Measurements from ENCODE around the gene TMEM250. TPM values are rescaled to one million over a fixed set of nuclear protein-coding genes. Genes with fewer than 3 reads are reported as not detected.

TMEM250 gene
- total RNA-seq, 1 donor from 2014 or later, result 37.4 TPM

GRCh38 chr9:136088481-136088938 lies 30.2 kb downstream of the TMEM250 start:
- no peaks in the 10 kb centered on the region for H3K9me3 Mint-ChIP-seq
- no peak overlapping the region for H3K4me3 Mint-ChIP-seq
- no peak for TF ChIP-seq CTCF (conservative IDR thresholded peaks at IDR 0.05)
- no peak for DNase-seq (ENCODE audit: low read depth, low spot score)
- no peak overlapping the region for H3K27ac Mint-ChIP-seq (ENCODE audit: unreplicated experiment)
- peaks cover 6% of the 10 kb centered on the region for H3K27me3 Mint-ChIP-seq (ENCODE audit: low read depth)
- peaks cover 19% of the 10 kb centered on the region for H3K4me1 Mint-ChIP-seq
- H3K36me3 Mint-ChIP-seq (ENCODE audit: low read depth), result no peaks in the 10 kb centered on the region

- no peak overlapping the region for H3K27ac Mint-ChIP-seq (ENCODE audit: unreplicated experiment)
- no peak overlapping the region for H3K4me3 Mint-ChIP-seq
- H3K4me1 Mint-ChIP-seq, result peaks cover 13% of the 10 kb centered on the region
- no peaks in the 10 kb centered on the region for H3K9me3 Mint-ChIP-seq
- no peak for DNase-seq (ENCODE audit: low read depth, low spot score)
- no peaks in the 10 kb centered on the region for H3K36me3 Mint-ChIP-seq (ENCODE audit: low read depth)
- no peak for TF ChIP-seq CTCF (conservative IDR thresholded peaks at IDR 0.05)
- H3K27me3 Mint-ChIP-seq (ENCODE audit: low read depth), result peaks cover 1% of the 10 kb centered on the region
Measured at GRCh38 chr9:136087741-136088480, 30.8 kb downstream of the TMEM250 start.

- DNase-seq (ENCODE audit: low read depth, low spot score), result no peak
- H3K9me3 Mint-ChIP-seq, result no peaks in the 10 kb centered on the region
- no peaks in the 10 kb centered on the region for H3K27me3 Mint-ChIP-seq (ENCODE audit: low read depth)
Measured at GRCh38 chr9:136086951-136087740, 31.5 kb downstream of the TMEM250 start.

GRCh38 chr9:136086213-136086881 lies 32.3 kb downstream of the TMEM250 start:
- TF ChIP-seq CTCF (conservative IDR thresholded peaks at IDR 0.05), result no peak
- Mint-ChIP-seq H3K27ac (ENCODE audit: unreplicated experiment) (no peak overlapping the region), H3K4me3 (no peak overlapping the region), H3K9me3 (no peaks in the 10 kb centered on the region), H3K36me3 (ENCODE audit: low read depth) (no peaks in the 10 kb centered on the region), H3K27me3 (ENCODE audit: low read depth) (no peaks in the 10 kb centered on the region), H3K4me1 (peaks cover 12% of the 10 kb centered on the region)
- DNase-seq (ENCODE audit: low read depth, low spot score), result no peak

More at GRCh38 chr9:136086951-136087740, 31.5 kb downstream of the TMEM250 start:
- no peak overlapping the region for H3K27ac Mint-ChIP-seq (ENCODE audit: unreplicated experiment)
- no peak overlapping the region for H3K4me3 Mint-ChIP-seq
- peaks cover 12% of the 10 kb centered on the region for H3K4me1 Mint-ChIP-seq
- no peak for TF ChIP-seq CTCF (conservative IDR thresholded peaks at IDR 0.05)
- H3K36me3 Mint-ChIP-seq (ENCODE audit: low read depth), result no peaks in the 10 kb centered on the region

- Mint-ChIP-seq H3K27ac (ENCODE audit: unreplicated experiment) (no peak overlapping the region), H3K9me3 (no peaks in the 10 kb centered on the region), H3K27me3 (ENCODE audit: low read depth) (no peaks in the 10 kb centered on the region), H3K4me3 (no peak overlapping the region), H3K36me3 (ENCODE audit: low read depth) (no peaks in the 10 kb centered on the region), H3K4me1 (peaks cover 12% of the 10 kb centered on the region)
- DNase-seq (ENCODE audit: low read depth, low spot score), result no peak
- no peak for TF ChIP-seq CTCF (conservative IDR thresholded peaks at IDR 0.05)
Measured at GRCh38 chr9:136085815-136086212, 32.9 kb downstream of the TMEM250 start.
